Neural crest cell (in vitro differentiated cells): Measurements from ENCODE around the gene ANGPTL4. TPM values are rescaled to one million over a fixed set of nuclear protein-coding genes. Genes with fewer than 3 reads are reported as not detected.
A peak's percentile ranks its signal among the peaks of the same experiment; 100 is the strongest.
"Not testable (repeated sequence)": the region's sequence is repeated elsewhere in the genome, so short reads cannot be mapped to it uniquely, and the experiment has no call there.

Experiments
- DNase-seq: peaks from one replicate; pipeline ENCODE4 v3.0.0; 2021; ENCODE audit warnings: low read depth, mixed read lengths, low spot score
- H3K27ac Mint-ChIP-seq: one replicate; pipeline ENCODE4 v1.8.0; 2021; ENCODE audit warnings: mild to moderate bottlenecking, mixed read lengths; ENCODE audit not compliant: unreplicated experiment
- H3K27me3 Mint-ChIP-seq: 2 replicates; pipeline ENCODE4 v1.8.0; 2021; ENCODE audit warnings: low read depth, mild to moderate bottlenecking, mixed read lengths
- H3K36me3 Mint-ChIP-seq: 2 replicates; pipeline ENCODE4 v1.8.0; 2021; ENCODE audit warnings: low read depth, mild to moderate bottlenecking, mixed read lengths
- H3K4me1 Mint-ChIP-seq: 2 replicates; pipeline ENCODE4 v1.8.0; 2021; ENCODE audit warnings: mixed read lengths
- H3K4me3 Mint-ChIP-seq: one replicate; pipeline ENCODE4 v1.8.0; 2021; ENCODE audit warnings: mild to moderate bottlenecking, mixed read lengths
- H3K9me3 Mint-ChIP-seq: 2 replicates; pipeline ENCODE4 v1.8.0; 2021; ENCODE audit warnings: mixed read lengths
- CTCF ChIP-seq: fragments of 200-600 bp; sonication (generic); conservative IDR thresholded peaks from 2 replicates; pipeline ENCODE4 v1.5.0; 2021; ENCODE audit warnings: antibody characterized with exemption, mild to moderate bottlenecking
- total RNA-seq: library from RNA; stranded (reverse); gene quantifications from 2 replicates; pipeline ENCODE4 v1.2.1, GENCODE V29; 2021

ANGPTL4 gene
- total RNA-seq, 1 donor from 2014 or later = not detected

GRCh38 chr19:8403098-8403819, 39.3 kb downstream of the ANGPTL4 start:
- no peaks in the 10 kb centered on the region for H3K36me3 Mint-ChIP-seq
- no peak for DNase-seq
- H3K27me3 Mint-ChIP-seq = no peaks in the 10 kb centered on the region
- H3K27ac Mint-ChIP-seq = no peak overlapping the region
- no peak for TF ChIP-seq CTCF
- no peaks in the 10 kb centered on the region for H3K9me3 Mint-ChIP-seq
- H3K4me1 Mint-ChIP-seq = no peaks in the 10 kb centered on the region
- H3K4me3 Mint-ChIP-seq = no peak overlapping the region

- no peak for DNase-seq
- Mint-ChIP-seq H3K27ac (no peak overlapping the region), H3K4me3 (no peak overlapping the region), H3K9me3 (no peaks in the 10 kb centered on the region), H3K36me3 (no peaks in the 10 kb centered on the region), H3K4me1 (no peaks in the 10 kb centered on the region), H3K27me3 (no peaks in the 10 kb centered on the region)
- no peak for TF ChIP-seq CTCF
These were observed 39.8 kb downstream of the ANGPTL4 start for GRCh38 chr19:8403820-8404109.

DNA sequence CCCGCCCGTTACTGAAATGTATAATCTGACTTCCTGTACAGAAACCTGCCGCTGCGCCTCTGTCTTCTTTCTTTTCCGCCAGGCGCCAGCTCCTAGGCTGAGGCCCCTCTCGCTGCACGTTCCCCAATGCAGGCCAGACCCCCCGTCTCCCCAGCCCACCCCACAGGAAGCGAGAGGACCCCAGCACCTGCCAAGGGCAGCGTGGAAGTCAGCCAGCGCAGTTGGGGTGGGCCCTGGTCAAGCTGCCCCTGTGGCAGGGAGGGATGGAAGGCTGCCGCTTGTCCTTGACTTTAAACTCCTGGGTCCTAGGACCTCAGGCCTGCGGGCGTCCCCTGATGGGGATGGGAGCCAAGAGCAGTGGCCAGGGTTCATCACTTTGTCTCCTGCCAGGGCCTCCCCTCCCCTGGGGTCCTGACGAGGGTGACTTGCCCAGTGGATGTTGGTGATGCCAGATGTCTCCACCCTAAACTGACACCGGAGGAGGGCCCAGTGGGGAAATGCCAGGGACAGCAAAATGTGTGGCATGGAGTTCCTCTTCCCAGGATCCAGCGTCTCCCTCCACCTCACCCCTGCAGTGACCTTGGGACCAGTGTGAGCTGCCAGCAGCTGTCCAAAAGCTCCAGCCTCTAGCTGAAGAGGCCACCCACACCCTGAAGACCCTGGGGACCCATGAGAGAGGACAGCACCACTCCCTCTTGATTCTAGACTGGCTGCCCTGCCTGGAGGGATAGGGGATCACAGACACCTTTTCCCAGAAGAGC, 40.6 kb downstream of the ANGPTL4 start:
- no peak overlapping the region for H3K27ac Mint-ChIP-seq
- no peaks in the 10 kb centered on the region for H3K9me3 Mint-ChIP-seq
- no peak for TF ChIP-seq CTCF
- no peaks in the 10 kb centered on the region for H3K4me1 Mint-ChIP-seq
- H3K36me3 Mint-ChIP-seq = no peaks in the 10 kb centered on the region
- no peak for DNase-seq
- no peak overlapping the region for H3K4me3 Mint-ChIP-seq
- no peaks in the 10 kb centered on the region for H3K27me3 Mint-ChIP-seq

- H3K4me3 Mint-ChIP-seq, H3K27me3 Mint-ChIP-seq, DNase-seq, H3K36me3 Mint-ChIP-seq, H3K4me1 Mint-ChIP-seq, H3K9me3 Mint-ChIP-seq: not testable (repeated sequence)
- H3K27ac Mint-ChIP-seq = peak overlapping the region; percentile 35
These were observed 46.8 kb downstream of the ANGPTL4 start for GRCh38 chr19:8410718-8411117.

GRCh38 chr19:8412783-8413628, 49.1 kb downstream of the ANGPTL4 start, which contains the start of gene MARCHF2:
Gene MARCHF2 (plus strand): TSS chr19:8413305. CDS start chr19:8421841, 8,536 bp downstream.
- DNase-seq = peak; percentile 93
- Mint-ChIP-seq H3K27me3 (no peaks in the 10 kb centered on the region), H3K27ac (no peak within 1 kb of the TSS), H3K9me3 (no peaks in the 10 kb centered on the region), H3K36me3 (no peaks in the 10 kb centered on the region), H3K4me3 (peak within 1 kb of the TSS; percentile 74), H3K4me1 (peaks cover 8% of the 10 kb centered on the region)
- TF ChIP-seq CTCF = peak; percentile 71
